ENCODE results near the gene ZNF432.

ZNF432 gene

GRCh38 chr19:51994048-51994644 is 54.5 kb downstream of the ZNF432 start:
- no peak overlapping the region for H2BK15ac ChIP-seq (replicated peaks; ENCODE audit: low read depth)
- H3K18ac ChIP-seq (ENCODE audit: low read length) = no peak overlapping the region
- no peak overlapping the region for H3K23ac ChIP-seq (ENCODE audit: low read length)
- no peak overlapping the region for H3K4ac ChIP-seq (ENCODE audit: low read depth, low read length)
- H3K4me1 ChIP-seq (ENCODE audit: control insufficient read depth, low read depth, low read length) = no peaks in the 10 kb centered on the region
- no peak overlapping the region for H4K5ac ChIP-seq (ENCODE audit: low read length)
- H3K27me3 ChIP-seq (ENCODE audit: insufficient read depth, low read length, poor library complexity) = no peaks in the 10 kb centered on the region
- peak; percentile 17 for DNase-seq
- no peak overlapping the region for H3K4me2 ChIP-seq (ENCODE audit: low read length)
- H3K79me2 ChIP-seq (ENCODE audit: control insufficient read depth, insufficient read depth, low read length) = no peaks in the 10 kb centered on the region
- no peaks in the 10 kb centered on the region for H3K79me1 ChIP-seq (ENCODE audit: low read length)
- WGBS (ENCODE audit: extremely low coverage, insufficient coverage, low lambda C conversion rate) = no CpG with 5 or more reads among the region's 2 CpGs
- no peak overlapping the region for H2AK5ac ChIP-seq (ENCODE audit: low read length)
- peaks cover 6% of the 10 kb centered on the region for H3K36me3 ChIP-seq (ENCODE audit: control insufficient read depth, insufficient read depth, low read length)
- H3K9ac ChIP-seq (ENCODE audit: low read length) = no peak overlapping the region
- H3K27ac ChIP-seq (ENCODE audit: low read depth, low read length) = no peak overlapping the region
- H3K4me3 ChIP-seq (ENCODE audit: low read length) = peak overlapping the region; percentile 5
- H4K8ac ChIP-seq (ENCODE audit: low read depth, low read length) = no peak overlapping the region
- no peak overlapping the region for H2BK120ac ChIP-seq (ENCODE audit: low read depth, low read length)
- H2BK5ac ChIP-seq (ENCODE audit: low read length) = no peak overlapping the region
- H3K56ac ChIP-seq (ENCODE audit: low read length) = no peak overlapping the region

- Histone ChIP-seq H3K4ac (ENCODE audit: low read depth, low read length) (no peak overlapping the region), H3K27ac (ENCODE audit: low read depth, low read length) (no peak overlapping the region), H4K8ac (ENCODE audit: low read depth, low read length) (no peak overlapping the region), H4K5ac (ENCODE audit: low read length) (no peak overlapping the region), H2BK15ac (replicated peaks; ENCODE audit: low read depth) (no peak overlapping the region), H3K36me3 (ENCODE audit: control insufficient read depth, insufficient read depth, low read length) (peaks cover 6% of the 10 kb centered on the region), H3K56ac (ENCODE audit: low read length) (no peak overlapping the region), H3K27me3 (ENCODE audit: insufficient read depth, low read length, poor library complexity) (no peaks in the 10 kb centered on the region), H2BK5ac (ENCODE audit: low read length) (no peak overlapping the region), H3K4me1 (ENCODE audit: control insufficient read depth, low read depth, low read length) (no peaks in the 10 kb centered on the region), H3K79me2 (ENCODE audit: control insufficient read depth, insufficient read depth, low read length) (no peaks in the 10 kb centered on the region), H2AK5ac (ENCODE audit: low read length) (no peak overlapping the region), H2BK120ac (ENCODE audit: low read depth, low read length) (no peak overlapping the region), H3K4me3 (ENCODE audit: low read length) (peak overlapping the region; percentile 9), H3K4me2 (ENCODE audit: low read length) (no peak overlapping the region), H3K9ac (ENCODE audit: low read length) (no peak overlapping the region), H3K23ac (ENCODE audit: low read length) (no peak overlapping the region), H3K79me1 (ENCODE audit: low read length) (no peaks in the 10 kb centered on the region), H3K18ac (ENCODE audit: low read length) (no peak overlapping the region)
- WGBS (ENCODE audit: extremely low coverage, insufficient coverage, low lambda C conversion rate) = no CpG with 5 or more reads among the region's 10 CpGs
- DNase-seq = no peak
Measured at GRCh38 chr19:51993422-51993821, 55.2 kb downstream of the ZNF432 start.

- peak; percentile 98 for DNase-seq
- H2BK120ac ChIP-seq (ENCODE audit: low read depth, low read length) = no peak within 1 kb of the TSS
- no peak within 1 kb of the TSS for H3K27ac ChIP-seq (ENCODE audit: low read depth, low read length)
- no peak within 1 kb of the TSS for H3K18ac ChIP-seq (ENCODE audit: low read length)
- peak within 1 kb of the TSS; percentile 56 for H4K5ac ChIP-seq (ENCODE audit: low read length)
- H2AK5ac ChIP-seq (ENCODE audit: low read length) = no peak within 1 kb of the TSS
- H3K4me1 ChIP-seq (ENCODE audit: control insufficient read depth, low read depth, low read length) = no peaks in the 10 kb centered on the region
- H3K4ac ChIP-seq (ENCODE audit: low read depth, low read length) = no peak within 1 kb of the TSS
- peaks cover 8% of the 10 kb centered on the region for H3K79me2 ChIP-seq (ENCODE audit: control insufficient read depth, insufficient read depth, low read length)
- WGBS (ENCODE audit: extremely low coverage, insufficient coverage, low lambda C conversion rate) = no CpG with 5 or more reads among the region's 33 CpGs
- H3K23ac ChIP-seq (ENCODE audit: low read length) = no peak within 1 kb of the TSS
- no peak within 1 kb of the TSS for H2BK15ac ChIP-seq (replicated peaks; ENCODE audit: low read depth)
- peak within 1 kb of the TSS; percentile 92 for H3K56ac ChIP-seq (ENCODE audit: low read length)
- no peak within 1 kb of the TSS for H4K8ac ChIP-seq (ENCODE audit: low read depth, low read length)
- H3K4me3 ChIP-seq (ENCODE audit: low read length) = peak within 1 kb of the TSS; percentile 91
- H3K9ac ChIP-seq (ENCODE audit: low read length) = peak within 1 kb of the TSS; percentile 64
- H2BK5ac ChIP-seq (ENCODE audit: low read length) = peak within 1 kb of the TSS; percentile 41
- no peaks in the 10 kb centered on the region for H3K27me3 ChIP-seq (ENCODE audit: insufficient read depth, low read length, poor library complexity)
- peaks cover 4% of the 10 kb centered on the region for H3K79me1 ChIP-seq (ENCODE audit: low read length)
- H3K4me2 ChIP-seq (ENCODE audit: low read length) = peak within 1 kb of the TSS; percentile 77
- H3K36me3 ChIP-seq (ENCODE audit: control insufficient read depth, insufficient read depth, low read length) = no peaks in the 10 kb centered on the region
Measured at GRCh38 chr19:51986309-51987291, 62.0 kb downstream of the ZNF432 start, which contains the start of gene ZNF350. Gene ZNF350 (minus strand): TSS chr19:51986840. CDS start chr19:51974360, 12,480 bp downstream.

- no peak overlapping the region for H2BK15ac ChIP-seq (replicated peaks; ENCODE audit: low read depth)
- H2AK5ac ChIP-seq (ENCODE audit: low read length) = no peak overlapping the region
- peaks cover 4% of the 10 kb centered on the region for H3K79me1 ChIP-seq (ENCODE audit: low read length)
- no peak overlapping the region for H3K4me2 ChIP-seq (ENCODE audit: low read length)
- no peak overlapping the region for H3K56ac ChIP-seq (ENCODE audit: low read length)
- no peak overlapping the region for H3K4me3 ChIP-seq (ENCODE audit: low read length)
- no peak overlapping the region for H3K9ac ChIP-seq (ENCODE audit: low read length)
- H2BK5ac ChIP-seq (ENCODE audit: low read length) = no peak overlapping the region
- H3K79me2 ChIP-seq (ENCODE audit: control insufficient read depth, insufficient read depth, low read length) = peaks cover 11% of the 10 kb centered on the region
- H3K18ac ChIP-seq (ENCODE audit: low read length) = no peak overlapping the region
- no peak overlapping the region for H3K27ac ChIP-seq (ENCODE audit: low read depth, low read length)
- H3K36me3 ChIP-seq (ENCODE audit: control insufficient read depth, insufficient read depth, low read length) = no peaks in the 10 kb centered on the region
- H3K27me3 ChIP-seq (ENCODE audit: insufficient read depth, low read length, poor library complexity) = no peaks in the 10 kb centered on the region
- DNase-seq = no peak
- H2BK120ac ChIP-seq (ENCODE audit: low read depth, low read length) = no peak overlapping the region
- WGBS (ENCODE audit: extremely low coverage, insufficient coverage, low lambda C conversion rate) = no CpG with 5 or more reads among the region's 4 CpGs
- H4K8ac ChIP-seq (ENCODE audit: low read depth, low read length) = no peak overlapping the region
- H3K4ac ChIP-seq (ENCODE audit: low read depth, low read length) = no peak overlapping the region
- no peak overlapping the region for H4K5ac ChIP-seq (ENCODE audit: low read length)
- no peaks in the 10 kb centered on the region for H3K4me1 ChIP-seq (ENCODE audit: control insufficient read depth, low read depth, low read length)
- H3K23ac ChIP-seq (ENCODE audit: low read length) = no peak overlapping the region
Measured at GRCh38 chr19:51983361-51983760, 65.3 kb downstream of the ZNF432 start.
